Kidney tubule cell (primary cell): ENCODE measurements around the gene CPE.
"Not testable (repeated sequence)": the region's sequence is repeated elsewhere in the genome, so short reads cannot be mapped to it uniquely, and the experiment has no call there.

Experiments used
- DNase-seq: peaks from one replicate; pipeline ENCODE4 v3.0.0-alpha.2; 2018; ENCODE audit warnings: low spot score

The CPE gene

DNA sequence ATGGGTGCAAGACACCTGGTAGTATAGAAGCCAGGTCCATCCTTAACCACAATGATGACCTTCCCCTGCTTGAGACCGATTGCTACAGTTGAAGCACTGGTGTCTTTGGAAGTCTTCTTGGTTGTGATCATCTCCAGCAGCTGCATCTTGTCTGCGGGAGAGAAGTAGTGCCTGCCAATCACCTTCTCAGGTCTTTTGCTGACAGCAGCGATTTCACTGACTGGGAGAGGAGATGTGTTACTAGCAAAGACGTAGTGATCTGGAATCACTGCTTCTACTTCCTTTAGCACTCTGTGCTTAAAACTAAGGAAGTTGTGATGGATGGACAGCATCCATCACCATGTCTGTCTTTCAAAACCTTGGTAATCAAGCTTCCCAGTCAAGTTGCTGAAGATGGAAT, 25.9 kb downstream of the CPE start:
- no peak for DNase-seq

DNA sequence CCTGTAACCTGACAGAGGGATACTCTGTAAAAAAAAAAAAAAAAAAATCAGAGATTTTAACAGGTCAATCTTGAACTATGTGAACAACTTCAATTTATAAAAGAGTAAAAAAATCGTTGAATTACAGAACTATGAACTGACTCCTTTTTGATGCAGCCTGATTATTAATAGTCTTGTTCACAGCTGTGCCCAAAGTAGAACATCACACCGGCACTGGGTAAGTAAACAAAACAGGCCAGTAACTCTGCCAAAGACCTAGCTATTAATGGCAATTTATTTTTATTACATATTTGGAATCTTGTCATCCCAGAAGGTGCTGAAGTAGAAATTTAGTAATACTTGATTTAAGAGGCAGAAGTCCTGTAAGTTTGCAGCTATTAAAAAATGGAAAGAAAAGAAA, 31.4 kb downstream of the CPE start:
- no peak for DNase-seq

DNA sequence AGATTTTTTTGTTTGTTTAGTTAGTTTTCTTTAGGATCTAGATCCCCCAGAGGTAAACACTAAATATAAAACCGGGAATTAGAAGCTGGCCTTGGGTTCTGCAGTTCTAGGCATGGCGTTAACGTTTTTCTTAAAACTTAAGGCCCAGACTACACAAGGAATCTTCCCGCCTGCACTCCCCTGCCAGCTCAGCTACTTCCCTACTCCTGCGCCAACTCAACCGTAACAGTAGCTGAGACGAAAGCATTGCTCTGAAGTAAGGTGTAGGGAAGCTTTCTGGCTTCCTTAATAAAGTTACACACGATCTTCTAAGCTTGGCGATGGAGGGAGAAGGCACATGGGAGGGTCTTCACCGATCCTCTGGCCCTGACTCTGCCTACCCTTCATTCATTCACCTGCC, 37.1 kb downstream of the CPE start:
- peak; percentile 57 for DNase-seq

DNA sequence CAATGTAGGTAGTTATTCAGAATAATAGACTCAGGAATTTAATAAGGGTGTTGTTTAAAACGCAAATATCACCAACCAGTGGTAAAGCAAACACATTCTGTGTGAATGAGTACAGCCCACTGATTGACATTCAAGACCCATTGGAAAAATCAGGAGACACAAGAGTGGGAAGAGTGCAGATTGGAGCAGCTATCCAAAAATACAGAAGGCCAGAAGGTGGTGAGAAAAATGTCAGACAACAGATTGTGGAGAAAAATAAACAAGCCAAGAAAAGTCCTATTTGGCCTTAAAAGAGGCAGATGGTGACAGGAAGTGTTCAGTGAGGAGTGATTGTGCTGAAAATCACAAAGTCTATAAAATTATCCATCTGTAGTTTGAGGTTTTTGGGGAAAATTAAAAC, 39.3 kb downstream of the CPE start:
- DNase-seq: no peak

DNA sequence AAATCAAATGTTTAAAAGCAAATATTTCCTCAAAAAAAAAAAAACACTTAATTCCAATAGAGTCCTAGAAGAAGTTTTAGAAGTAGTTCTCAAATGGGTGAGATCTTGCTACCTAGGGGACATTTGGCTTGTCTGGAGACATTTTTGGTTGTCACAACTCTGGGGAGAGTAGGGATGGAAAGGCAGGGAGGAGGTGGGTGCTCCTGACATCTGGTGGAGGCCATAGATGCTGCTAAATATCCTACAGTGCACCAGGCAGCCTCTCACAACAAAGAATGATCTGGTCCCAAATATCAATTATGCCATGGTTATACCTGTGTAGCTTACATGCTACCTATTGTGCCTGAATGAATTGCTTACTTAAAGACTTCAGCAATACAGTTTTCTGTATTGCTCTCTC, 46.8 kb downstream of the CPE start:
- no peak for DNase-seq

DNA sequence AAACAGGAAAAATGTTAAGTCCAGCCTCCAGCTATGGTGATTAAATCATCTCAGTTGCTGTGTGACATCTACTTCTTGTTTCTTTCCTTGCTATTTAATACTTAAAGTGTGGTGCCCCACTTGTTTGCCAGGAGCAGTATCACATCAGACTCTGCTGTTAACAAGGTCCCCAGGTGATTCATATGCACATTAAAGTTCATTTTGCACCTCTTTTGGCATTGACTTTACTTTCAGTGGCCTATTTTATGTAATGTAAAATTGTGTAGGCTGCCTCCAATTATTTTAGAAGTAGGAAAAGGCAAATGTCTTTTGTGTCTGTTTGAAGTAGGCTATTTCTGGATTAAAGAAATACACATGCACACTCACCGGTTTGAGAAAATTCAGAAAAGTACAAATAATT, 47.5 kb downstream of the CPE start:
- no peak for DNase-seq

DNA sequence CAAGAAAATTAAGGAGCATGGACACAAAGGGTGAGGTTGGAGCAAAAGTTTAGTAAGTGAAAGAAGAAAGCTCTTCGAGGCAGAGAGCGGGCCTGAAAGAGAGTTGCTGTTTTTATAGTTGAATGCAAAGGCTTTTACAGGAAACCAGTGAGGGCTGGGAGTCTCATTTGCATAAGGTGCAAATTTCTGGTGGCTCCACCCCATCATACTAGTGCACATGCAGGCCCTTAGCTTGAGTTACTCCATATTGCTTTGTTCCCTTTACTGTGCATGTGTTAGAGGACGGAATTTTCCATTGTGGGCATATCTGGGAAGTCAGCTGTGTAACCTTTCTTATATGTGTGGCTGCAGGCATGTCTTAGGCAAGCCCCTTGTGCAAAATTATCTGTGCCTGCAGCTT, 48.0 kb downstream of the CPE start:
- DNase-seq: no peak

DNA sequence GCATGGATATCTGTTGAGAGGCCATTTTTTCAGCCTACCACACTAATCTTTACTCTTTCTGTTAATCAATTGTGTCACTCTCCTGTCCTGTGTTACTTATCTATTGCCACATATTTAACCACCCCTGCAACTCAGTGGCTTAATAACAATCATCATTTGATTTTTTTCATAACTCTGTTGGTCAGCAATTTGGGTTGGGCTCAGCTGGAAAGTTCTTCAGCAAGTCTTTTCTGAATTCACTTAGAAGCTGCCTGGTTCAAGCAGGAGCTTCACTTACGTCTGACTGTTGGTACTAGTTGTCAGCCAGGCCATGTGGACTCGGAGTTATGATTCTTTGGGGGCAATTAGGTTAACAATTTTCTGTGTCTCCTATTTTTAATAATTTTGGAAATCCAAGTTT, 50.1 kb downstream of the CPE start:
- no peak for DNase-seq

DNA sequence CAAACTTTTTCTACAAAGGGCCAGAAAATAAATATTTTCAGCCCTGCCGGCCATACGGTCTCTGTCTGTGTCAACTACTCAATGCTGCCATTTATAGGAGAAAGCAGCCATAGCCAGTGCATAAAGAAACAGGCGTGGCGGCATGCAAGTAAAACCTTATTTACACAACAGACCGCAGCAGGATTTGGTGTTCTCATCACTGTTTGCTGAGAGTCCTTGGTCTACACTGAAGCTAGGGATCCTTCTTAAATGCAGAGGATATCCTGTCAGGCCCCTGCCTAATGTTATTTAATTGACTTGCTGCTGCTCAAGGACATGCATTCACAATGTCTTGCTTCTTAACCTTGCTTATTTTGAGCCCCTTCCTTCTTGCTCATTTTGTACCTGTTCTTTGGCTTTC, 54.7 kb downstream of the CPE start:
- DNase-seq: no peak

DNA sequence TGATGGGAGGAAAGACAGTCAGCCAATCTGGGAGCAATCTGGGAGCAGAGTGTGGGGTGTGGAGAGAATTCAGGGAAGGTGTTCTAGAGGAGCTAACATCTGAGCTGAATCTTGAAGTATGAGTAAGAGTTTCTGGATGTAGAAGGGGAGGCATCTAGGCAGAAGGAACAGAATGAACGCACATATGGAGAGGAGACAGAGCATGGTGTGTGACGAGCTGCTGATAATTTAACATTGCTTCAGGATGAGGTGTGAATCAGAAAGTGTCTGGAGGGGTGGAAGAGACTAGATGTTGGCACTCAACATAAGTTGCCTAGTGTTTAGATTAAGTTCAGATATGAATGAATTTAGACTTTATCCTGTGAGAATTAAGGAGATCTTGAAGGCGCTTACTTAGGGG, 58.9 kb downstream of the CPE start:
- no peak for DNase-seq

DNA sequence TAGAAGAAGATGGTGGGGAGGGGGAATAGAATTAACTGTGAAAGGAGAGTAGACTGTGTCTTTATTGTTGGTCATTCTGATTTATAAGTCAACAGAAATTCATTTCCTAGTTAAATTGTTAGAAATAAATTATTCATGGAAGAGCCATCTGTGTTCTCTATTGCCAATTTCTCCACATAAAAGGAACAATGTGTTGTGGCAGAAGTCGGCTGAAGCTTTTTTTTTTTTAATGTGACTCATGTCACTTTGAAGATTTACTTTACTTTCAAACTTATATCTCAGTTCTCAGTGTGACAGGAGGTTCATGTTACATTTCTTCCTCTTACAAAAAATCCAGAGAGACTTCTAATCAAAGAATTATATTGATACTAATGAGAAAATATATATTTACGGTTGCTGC, 60.5 kb downstream of the CPE start:
- DNase-seq: no peak

DNA sequence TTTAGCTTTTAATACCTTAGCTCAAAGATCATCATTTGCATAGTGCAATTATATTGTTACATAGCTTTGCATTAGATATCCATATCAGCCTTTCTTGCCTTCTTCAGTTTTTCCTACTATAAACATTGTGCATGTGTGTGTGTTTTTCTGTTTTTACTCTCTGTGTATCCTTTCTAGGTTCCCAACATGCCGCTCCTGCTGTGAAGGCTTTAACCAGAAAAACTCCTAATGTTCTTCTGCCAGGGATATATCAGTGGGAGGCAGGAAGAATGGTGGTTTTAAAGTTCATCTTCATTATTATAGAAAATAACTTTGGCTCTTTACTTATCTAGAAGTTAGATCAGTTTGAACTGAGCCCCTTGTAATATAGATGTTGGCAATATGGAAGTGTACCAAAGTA, 61.2 kb downstream of the CPE start:
- no peak for DNase-seq

DNA sequence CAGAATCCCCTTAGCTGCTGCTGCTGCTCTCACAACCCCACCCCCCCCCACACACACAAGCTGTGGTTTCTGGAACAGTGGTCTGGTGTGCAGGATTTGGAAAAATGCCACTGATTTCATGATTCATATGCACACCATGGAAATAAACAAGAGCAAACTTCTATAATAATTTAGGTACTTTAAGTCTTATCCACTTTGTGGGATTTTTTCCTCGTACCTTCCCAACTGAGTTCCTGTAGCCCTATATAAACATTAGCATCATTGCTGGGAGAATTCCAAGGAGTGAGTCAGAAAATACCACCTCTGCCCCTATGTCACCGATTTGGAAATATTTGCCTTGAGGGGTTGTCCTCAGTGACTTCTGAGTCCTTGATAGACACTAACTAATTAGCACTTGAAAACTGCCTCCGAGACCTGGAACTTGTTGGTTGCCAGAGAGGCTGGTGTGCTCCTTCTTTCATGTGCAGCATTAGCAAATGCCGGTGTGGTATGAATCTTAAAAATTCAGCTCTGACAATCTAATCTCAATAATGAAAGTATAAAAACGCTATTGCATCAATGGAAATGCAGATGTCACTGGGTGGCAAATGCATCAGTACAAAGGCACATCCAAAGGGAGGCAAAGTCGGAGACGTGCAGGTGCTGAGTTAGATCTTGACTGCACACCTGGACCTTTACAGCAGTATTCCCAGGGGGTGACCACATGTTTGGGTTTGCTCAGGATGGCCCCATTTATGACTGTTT, 61.8 kb downstream of the CPE start:
- DNase-seq: peak; percentile 69

DNA sequence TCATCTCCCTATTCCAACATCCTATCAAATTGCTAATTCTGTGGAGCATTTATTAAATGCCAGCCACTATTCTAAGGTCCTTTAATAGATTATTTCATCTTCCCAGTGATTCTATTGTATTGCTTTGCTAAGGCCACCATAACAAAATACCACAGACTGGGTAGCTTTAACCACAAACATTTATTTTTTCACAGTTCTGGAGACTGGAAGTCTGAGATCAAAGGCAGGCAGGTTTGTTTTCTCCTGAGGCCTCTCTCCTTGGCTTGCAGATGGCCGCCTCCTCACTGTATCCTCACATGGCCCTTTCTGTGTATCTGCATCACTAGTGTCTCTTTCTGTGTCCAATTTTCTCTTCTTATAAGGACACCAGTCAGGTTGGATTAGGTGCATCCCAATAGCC, 64.5 kb downstream of the CPE start:
- DNase-seq: peak; percentile 9

DNA sequence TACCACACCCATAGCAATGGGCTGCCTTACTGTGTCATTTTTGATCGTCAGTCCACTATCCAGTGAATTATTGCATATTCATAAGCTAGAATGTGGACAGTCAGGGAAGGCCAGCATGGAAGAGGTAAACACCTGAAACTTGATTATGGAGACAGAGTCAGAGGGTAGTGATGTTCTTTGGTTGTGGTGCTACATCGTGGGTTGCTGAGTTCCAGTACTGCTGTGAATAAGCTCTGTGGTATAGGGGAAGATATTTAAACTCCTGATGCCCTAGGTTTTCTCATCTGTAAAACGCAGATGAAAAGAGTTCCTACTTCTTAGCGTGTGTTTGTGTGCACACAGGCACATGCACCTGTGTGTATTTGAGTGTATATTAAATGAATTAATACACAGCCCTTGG, 69.9 kb downstream of the CPE start:
- DNase-seq: no peak

DNA sequence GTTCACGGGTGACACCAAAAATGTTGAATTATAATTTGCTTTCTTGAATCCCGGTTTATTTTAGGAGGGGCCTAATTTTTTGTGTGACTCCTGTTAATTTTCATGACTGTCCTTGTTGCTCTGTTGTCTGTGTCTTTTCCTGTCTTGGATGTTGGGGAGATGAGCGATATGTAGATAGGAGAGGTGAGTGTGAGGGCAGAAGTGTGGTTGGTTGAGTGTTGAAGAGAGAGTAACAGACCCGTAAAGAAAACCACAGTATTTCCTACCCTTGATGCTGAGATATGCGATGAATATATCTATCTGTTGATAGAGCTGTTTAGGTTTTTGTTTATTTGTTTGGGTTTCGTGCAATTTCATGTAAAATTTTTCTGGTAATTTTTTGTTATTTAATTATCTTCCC, 70.5 kb downstream of the CPE start:
- DNase-seq: no peak

DNA sequence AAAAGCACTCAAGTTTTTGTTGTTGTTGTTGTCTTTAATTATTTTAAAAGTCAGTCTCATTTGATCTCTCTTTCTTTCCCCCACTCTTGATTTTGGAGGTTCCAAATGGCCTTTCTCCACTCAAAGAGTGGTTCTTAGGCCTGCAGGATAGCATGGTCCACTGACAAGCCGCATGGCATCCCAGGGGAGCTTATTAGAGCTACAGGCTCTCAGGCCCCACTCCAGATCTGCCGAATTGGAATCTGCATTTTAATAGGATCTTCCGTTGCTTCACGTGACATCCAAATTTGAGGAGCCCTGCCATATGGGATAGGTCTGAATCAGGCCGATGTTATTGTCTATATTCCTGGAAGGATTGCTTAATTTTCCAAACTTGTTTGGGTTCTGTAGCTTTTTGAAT, 72.1 kb downstream of the CPE start:
- DNase-seq: no peak

DNA sequence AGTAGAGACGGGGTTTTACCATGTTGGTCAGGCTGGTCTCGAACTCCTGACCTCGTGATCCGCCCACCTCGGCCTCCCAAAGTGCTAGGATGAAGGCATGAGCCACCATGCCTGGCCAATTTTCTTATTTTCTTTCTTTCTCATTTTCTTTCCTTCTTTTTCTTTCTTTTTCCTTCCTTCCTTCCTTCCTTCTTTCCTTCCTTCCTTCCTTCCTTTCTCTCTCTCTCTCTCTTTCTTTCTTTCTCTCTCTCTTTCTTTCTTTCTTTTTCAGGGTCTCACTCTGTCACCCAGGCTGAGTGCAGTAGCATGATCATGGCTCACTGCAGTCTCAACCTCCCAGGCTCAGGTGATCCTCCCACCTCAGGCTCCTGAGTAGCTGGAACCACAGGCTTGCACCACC, 74.3 kb downstream of the CPE start:
- not testable (repeated sequence) for DNase-seq

DNA sequence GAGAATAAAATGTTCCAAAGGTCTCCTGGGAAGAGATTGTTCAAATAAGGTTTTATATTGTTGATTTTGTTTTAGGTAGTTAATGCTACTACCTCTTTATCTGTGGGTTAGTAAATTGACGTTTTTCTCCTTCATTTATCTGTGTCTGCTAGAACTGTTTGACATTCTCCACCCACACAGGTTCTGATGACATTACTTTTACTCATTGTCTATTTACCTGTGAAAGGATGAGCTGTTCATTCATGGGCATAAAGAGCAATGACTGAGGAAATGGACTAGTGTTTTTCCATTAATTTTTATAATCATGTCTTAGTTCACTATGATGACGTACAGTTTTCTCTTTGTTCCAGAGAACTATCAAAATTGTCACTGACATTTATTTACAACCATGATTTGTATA, 75.6 kb downstream of the CPE start:
- no peak for DNase-seq

DNA sequence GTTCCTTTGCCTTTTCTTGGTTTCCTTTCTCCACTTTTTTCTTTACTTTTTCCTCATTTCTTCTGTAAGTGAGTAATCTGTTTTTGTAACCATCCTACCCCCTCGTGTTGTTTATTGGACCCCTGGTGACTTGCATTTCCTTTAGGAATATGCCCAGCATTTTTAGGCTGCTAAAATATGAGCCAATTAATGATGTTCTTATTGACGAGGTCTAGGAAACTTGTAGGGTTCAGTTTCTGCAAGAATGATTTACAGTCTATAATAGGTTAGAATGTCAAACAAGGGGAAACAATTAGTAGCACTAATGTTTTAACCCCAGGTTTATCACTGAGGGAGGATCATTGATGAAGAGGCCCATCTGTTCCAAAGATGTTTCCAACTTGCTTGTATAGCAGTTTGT, 79.0 kb downstream of the CPE start:
- DNase-seq: no peak

DNA sequence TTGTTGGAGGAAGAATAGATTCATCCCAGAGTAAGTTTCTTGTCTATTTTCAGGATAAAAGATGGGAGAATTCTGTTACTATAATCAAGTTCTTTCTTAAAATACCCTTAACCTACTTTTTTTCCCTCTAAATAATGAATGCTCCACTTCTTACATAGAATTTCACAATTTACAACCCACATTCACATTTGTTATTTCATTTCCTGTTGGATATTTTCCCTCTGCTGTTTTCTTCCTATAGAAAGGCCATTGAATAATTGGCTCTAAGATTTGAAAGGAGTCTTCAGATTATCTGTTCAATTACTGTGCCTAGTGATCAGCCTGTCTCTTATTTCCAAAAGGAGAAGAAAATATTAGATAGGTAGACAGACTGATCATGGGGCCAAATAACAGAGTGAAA, 79.7 kb downstream of the CPE start:
- no peak for DNase-seq

DNA sequence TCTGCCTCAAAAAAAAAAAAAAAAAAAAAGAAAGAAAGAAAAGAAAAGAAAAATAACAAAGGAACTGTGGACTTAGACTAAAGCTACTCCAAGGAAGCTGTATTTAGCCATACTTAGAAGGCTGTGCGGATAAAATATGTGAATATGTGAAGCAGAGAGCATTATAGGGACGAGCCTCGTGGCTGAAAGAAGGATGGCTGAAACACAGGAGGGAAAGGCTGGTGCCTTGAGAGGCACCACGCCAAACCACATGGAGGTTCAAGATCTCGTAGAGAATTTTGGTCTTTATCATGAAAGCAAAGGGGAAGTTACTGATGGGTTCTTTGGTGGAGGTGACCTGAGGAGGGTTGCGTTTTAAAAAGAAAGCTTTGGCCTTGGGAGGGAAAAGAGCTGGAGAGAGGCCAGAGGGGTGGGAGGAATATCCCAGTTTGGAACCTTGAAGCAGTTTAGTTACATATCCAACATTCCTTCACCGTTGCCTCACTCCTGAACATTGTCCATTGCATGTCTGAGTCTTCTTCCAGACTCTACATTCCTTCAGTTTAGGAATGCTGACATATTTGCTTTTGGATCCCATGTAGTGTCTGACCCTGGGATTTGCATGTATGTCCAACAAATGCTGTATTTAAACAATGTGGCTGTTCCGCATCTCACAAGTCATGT, 82.5 kb downstream of the CPE start:
- peak; percentile 58 for DNase-seq

DNA sequence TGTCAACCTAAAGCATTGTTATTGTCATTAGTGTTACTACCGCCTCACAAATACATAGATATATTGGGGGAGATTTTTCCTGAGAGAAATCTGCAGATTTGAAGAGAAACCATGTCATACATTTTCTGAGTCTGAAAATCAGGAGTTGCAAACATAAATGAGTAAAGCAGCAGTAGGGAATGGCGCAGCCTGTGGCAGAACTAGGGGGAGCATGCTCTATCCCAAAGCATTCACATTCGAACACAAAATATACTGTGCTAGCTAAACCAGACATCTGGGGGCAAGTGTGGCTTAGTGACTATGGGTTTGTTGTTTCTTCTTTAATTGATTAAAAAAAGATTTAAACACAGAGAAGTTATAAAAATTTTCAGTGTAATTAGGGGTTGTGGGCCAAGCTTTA, 83.2 kb downstream of the CPE start:
- DNase-seq: no peak

DNA sequence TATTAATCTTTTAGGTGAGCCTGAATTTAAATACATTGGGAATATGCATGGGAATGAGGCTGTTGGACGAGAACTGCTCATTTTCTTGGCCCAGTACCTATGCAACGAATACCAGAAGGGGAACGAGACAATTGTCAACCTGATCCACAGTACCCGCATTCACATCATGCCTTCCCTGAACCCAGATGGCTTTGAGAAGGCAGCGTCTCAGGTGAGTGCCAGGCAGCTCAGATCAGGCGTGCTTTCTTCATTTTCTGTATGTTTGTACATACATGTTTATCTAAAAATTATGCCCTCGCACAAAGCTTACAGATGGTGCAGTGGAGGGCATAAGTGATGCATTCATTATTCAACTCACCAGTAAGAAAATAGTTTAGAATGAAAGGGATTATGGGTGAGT, 85.6 kb downstream of the CPE start:
- no peak for DNase-seq
